WERI-Rb-1 (cell line): ENCODE data around the gene MINDY3.

ENCODE experiments used
- DNase-seq: peaks from one replicate; pipeline ENCODE4 v3.0.0-alpha.2; 2020
- H3K27ac ChIP-seq: fragments of 250-450 bp; sonication (Bioruptor Pico); 2 replicates; pipeline ENCODE4 v1.5.1; 2020; ENCODE audit warnings: mild to moderate bottlenecking, moderate library complexity
- H3K27me3 ChIP-seq: fragments of 250-450 bp; sonication (Bioruptor Pico); 2 replicates; pipeline ENCODE4 v1.5.1; 2021; ENCODE audit warnings: mild to moderate bottlenecking, low read depth, moderate library complexity; ENCODE audit not compliant: insufficient read depth, severe bottlenecking
- H3K36me3 ChIP-seq: fragments of 250-450 bp; sonication (Bioruptor Pico); 2 replicates; pipeline ENCODE4 v1.5.1; 2020; ENCODE audit warnings: mild to moderate bottlenecking, moderate library complexity
- H3K4me3 ChIP-seq: 2 replicates; pipeline ENCODE4 v1.5.1; 2011; ENCODE audit warnings: low read depth, mild to moderate bottlenecking, control low read depth, low read length
- H3K9me3 ChIP-seq: fragments of 250-450 bp; sonication (Bioruptor Pico); 2 replicates; pipeline ENCODE4 v1.5.1; 2021; ENCODE audit warnings: mild to moderate bottlenecking, moderate library complexity; ENCODE audit not compliant: severe bottlenecking
- CTCF ChIP-seq: IDR thresholded peaks from 2 replicates; pipeline ENCODE4 v1.5.1; 2011; ENCODE audit warnings: low read depth, mild to moderate bottlenecking, control low read depth, inconsistent platforms, low read length

MINDY3 gene

GRCh38 chr10:15871823-15872222 is 11.5 kb upstream of the MINDY3 start:
- DNase-seq = no peak
- TF ChIP-seq CTCF = no peak
- Histone ChIP-seq H3K36me3 (no peaks in the 10 kb centered on the region), H3K27ac (no peak overlapping the region), H3K4me3 (no peak overlapping the region), H3K9me3 (no peaks in the 10 kb centered on the region), H3K27me3 (no peaks in the 10 kb centered on the region)

DNA sequence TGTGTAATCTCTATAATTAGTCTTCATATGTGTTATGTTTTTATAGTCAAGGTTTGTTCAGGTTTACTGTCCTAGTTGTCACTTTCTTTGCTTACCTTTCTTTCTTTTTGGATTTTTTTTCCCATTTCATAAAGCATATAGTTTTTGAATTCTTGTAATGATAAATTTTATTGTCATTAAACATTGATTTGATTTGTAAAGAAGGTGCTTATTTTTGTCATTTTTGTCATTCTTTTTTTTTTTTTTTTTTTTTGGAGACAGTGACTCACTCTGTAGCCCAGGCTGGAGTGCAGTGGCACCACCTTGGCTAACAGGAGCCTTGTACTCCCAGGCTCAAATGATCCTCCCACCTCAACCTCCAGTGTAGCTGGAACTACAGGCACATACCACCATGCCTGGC is 9.6 kb upstream of the MINDY3 start:
- no peak overlapping the region for H3K27ac ChIP-seq
- no peaks in the 10 kb centered on the region for H3K27me3 ChIP-seq
- H3K4me3 ChIP-seq = no peak overlapping the region
- TF ChIP-seq CTCF = no peak
- no peaks in the 10 kb centered on the region for H3K36me3 ChIP-seq
- DNase-seq = no peak
- no peaks in the 10 kb centered on the region for H3K9me3 ChIP-seq

DNA sequence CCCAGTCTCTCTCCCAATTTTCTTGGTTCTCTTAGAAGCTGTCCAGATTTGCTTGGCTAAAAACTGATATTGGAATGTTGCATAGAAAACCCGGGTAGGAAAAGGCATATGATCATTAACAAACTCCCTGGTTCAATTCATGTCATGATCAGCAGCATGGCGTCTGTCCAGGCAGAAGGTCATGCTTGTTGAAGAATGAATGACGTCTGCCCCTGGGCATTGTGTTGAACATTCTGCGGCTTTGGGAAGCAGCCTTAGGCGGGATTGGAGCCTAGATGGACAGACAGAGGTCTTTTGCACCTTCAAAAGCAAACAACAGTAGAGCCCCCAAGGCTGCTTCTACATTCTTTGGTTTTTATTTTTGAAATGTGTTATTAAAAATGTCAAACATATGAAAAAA is 7.7 kb upstream of the MINDY3 start:
- H3K9me3 ChIP-seq = no peaks in the 10 kb centered on the region
- TF ChIP-seq CTCF = no peak
- no peaks in the 10 kb centered on the region for H3K36me3 ChIP-seq
- no peak overlapping the region for H3K4me3 ChIP-seq
- H3K27me3 ChIP-seq = no peaks in the 10 kb centered on the region
- H3K27ac ChIP-seq = no peak overlapping the region
- DNase-seq = no peak

GRCh38 chr10:15865304-15865703 is 5.0 kb upstream of the MINDY3 start:
- no peak for TF ChIP-seq CTCF
- H3K36me3 ChIP-seq = no peaks in the 10 kb centered on the region
- no peaks in the 10 kb centered on the region for H3K27me3 ChIP-seq
- H3K27ac ChIP-seq = no peak overlapping the region
- no peak for DNase-seq
- H3K9me3 ChIP-seq = no peaks in the 10 kb centered on the region
- H3K4me3 ChIP-seq = no peak overlapping the region

DNA sequence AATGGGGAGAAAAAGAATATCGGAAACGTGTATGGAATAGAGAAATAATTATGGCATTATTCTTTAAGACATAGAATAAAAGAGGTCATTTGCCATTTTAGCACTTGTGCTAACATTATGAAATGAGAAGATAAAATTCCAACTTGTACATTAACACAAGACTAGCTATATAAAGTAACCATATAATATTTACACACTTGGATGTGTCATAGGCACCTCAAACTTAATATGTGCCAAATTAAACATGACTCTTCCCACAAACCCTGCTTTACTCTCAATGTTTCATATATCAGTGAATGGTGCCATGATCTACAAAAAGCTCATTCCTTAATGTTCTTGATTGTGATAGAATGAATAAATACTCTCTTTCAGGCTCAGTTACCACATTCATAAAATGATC is 4.1 kb upstream of the MINDY3 start:
- Histone ChIP-seq H3K4me3 (no peak overlapping the region), H3K27me3 (no peaks in the 10 kb centered on the region), H3K9me3 (no peaks in the 10 kb centered on the region), H3K27ac (no peak overlapping the region), H3K36me3 (no peaks in the 10 kb centered on the region)
- TF ChIP-seq CTCF = no peak
- no peak for DNase-seq

GRCh38 chr10:15863733-15864132 is 3.4 kb upstream of the MINDY3 start:
- no peaks in the 10 kb centered on the region for H3K27me3 ChIP-seq
- no peak for TF ChIP-seq CTCF
- no peak for DNase-seq
- H3K9me3 ChIP-seq = no peaks in the 10 kb centered on the region
- H3K36me3 ChIP-seq = no peaks in the 10 kb centered on the region
- H3K4me3 ChIP-seq = no peak overlapping the region
- no peak overlapping the region for H3K27ac ChIP-seq
